Measurements from ENCODE around the gene ANKRD13B. TPM values are rescaled to one million over a fixed set of nuclear protein-coding genes. Genes with fewer than 3 reads are reported as not detected.

Gene ANKRD13B
- total and polyA plus RNA-seq, 2 of the 13 experiments (the other 11 are each of a cell fraction or from before 2014, with no cell fraction given) = 1.7 to 1.8 TPM

- TF ChIP-seq USF2 (IDR thresholded peaks at IDR 0.05; ENCODE audit: low read depth, low read length) = no peak
- no peak for TF ChIP-seq USF2 (CRISPR knock-in tag; IDR thresholded peaks at IDR 0.05; ENCODE audit: borderline replicate concordance)
- no peak for TF ChIP-seq BRD4 (CRISPR knock-in tag; IDR thresholded peaks at IDR 0.05)
- no peak for TF ChIP-seq CEBPB (IDR thresholded peaks at IDR 0.05; ENCODE audit: borderline replicate concordance, low read depth, low read length)
- no peak for TF ChIP-seq DNMT1 (CRISPR knock-in tag; IDR thresholded peaks at IDR 0.05)
- no peak for TF ChIP-seq ZSCAN20 (CRISPR knock-in tag; IDR thresholded peaks at IDR 0.05; ENCODE audit: borderline replicate concordance)
- TF ChIP-seq SRSF4 (IDR thresholded peaks at IDR 0.05; ENCODE audit: low read depth, low read length, poor library complexity, severe bottlenecking) = no peak
- TF ChIP-seq ZBTB1 (CRISPR knock-in tag; IDR thresholded peaks at IDR 0.05; ENCODE audit: borderline replicate concordance) = peak; percentile 79; the same call in 1 of the 2 replicates
- peak; percentile 51; the same call in 1 of the 2 replicates for TF ChIP-seq HMGXB3 (CRISPR knock-in tag; IDR thresholded peaks at IDR 0.05; ENCODE audit: borderline replicate concordance)
- TF ChIP-seq EP300 (IDR thresholded peaks at IDR 0.05; ENCODE audit: low read depth in 2 of 2, low read length in 2 of 2) = no peak
- TF ChIP-seq EP300 (CRISPR knock-in tag; IDR thresholded peaks at IDR 0.05; ENCODE audit: borderline replicate concordance) = no peak
- TF ChIP-seq U2AF1 (optimal IDR thresholded peaks at IDR 0.05; ENCODE audit: low read depth, low read length) = no peak
- no peak; the same call in 1 of the 2 replicates for TF ChIP-seq ZNF335 (CRISPR knock-in tag; IDR thresholded peaks at IDR 0.05)
- TF ChIP-seq GMEB2 (CRISPR knock-in tag; IDR thresholded peaks at IDR 0.05; ENCODE audit: low read depth) = no peak
- no peak for TF ChIP-seq ZNF839 (CRISPR knock-in tag; IDR thresholded peaks at IDR 0.05; ENCODE audit: borderline replicate concordance)
- no peak for TF ChIP-seq REXO4 (CRISPR knock-in tag; IDR thresholded peaks at IDR 0.05; ENCODE audit: borderline replicate concordance)
- TF ChIP-seq HHEX (CRISPR knock-in tag; IDR thresholded peaks at IDR 0.05) = 0 out of 2 replicates have a peak, but pooled peaks have one; percentile 34
- peak; percentile 24; the same call in 1 of the 2 replicates for TF ChIP-seq GATAD2A (CRISPR knock-in tag; IDR thresholded peaks at IDR 0.05)
- no peak for TF ChIP-seq ZNF879 (CRISPR knock-in tag; IDR thresholded peaks at IDR 0.05)
- TF ChIP-seq ETS1 (CRISPR knock-in tag; IDR thresholded peaks at IDR 0.05) = no peak
Measured at GRCh38 chr17:29593591-29594518, 923 bp downstream of the ANKRD13B start (continued).

Measured in HepG2 (cell line).